ELF-1 (cell line): ENCODE results near the gene TGM5.
"Not testable (repeated sequence)": the region's sequence is repeated elsewhere in the genome, so short reads cannot be mapped to it uniquely, and the experiment has no call there.

Experiments
- DNase-seq: peaks from one replicate; pipeline ENCODE4 v3.0.0-alpha.2; 2016; ENCODE audit warnings: low read depth, low spot score

The TGM5 gene

GRCh38 chr15:43218908-43219706, 47.6 kb downstream of the TGM5 start:
- DNase-seq: peak; percentile 58

- DNase-seq: no peak
Observed at GRCh38 chr15:43215961-43216360, 50.8 kb downstream of the TGM5 start.

- no peak for DNase-seq
Observed at GRCh38 chr15:43214592-43215295, 52.0 kb downstream of the TGM5 start.

GRCh38 chr15:43214169-43214568, 52.6 kb downstream of the TGM5 start:
- DNase-seq: no peak

- DNase-seq: no peak
Observed at GRCh38 chr15:43213466-43213865, 53.3 kb downstream of the TGM5 start.

- no peak for DNase-seq
Observed at GRCh38 chr15:43212951-43213350, 53.8 kb downstream of the TGM5 start.

GRCh38 chr15:43212299-43212698, 54.4 kb downstream of the TGM5 start:
- DNase-seq: no peak

GRCh38 chr15:43211224-43211735, 55.4 kb downstream of the TGM5 start:
- no peak for DNase-seq

GRCh38 chr15:43210807-43211206, 55.9 kb downstream of the TGM5 start:
- no peak for DNase-seq

- no peak for DNase-seq
Observed at GRCh38 chr15:43210172-43210745, 56.5 kb downstream of the TGM5 start.

- DNase-seq: peak; percentile 75
Observed at GRCh38 chr15:43209059-43209824, 57.5 kb downstream of the TGM5 start.

GRCh38 chr15:43208052-43209002, 58.4 kb downstream of the TGM5 start:
- DNase-seq: no peak

- DNase-seq: no peak
Observed at GRCh38 chr15:43207024-43207423, 59.7 kb downstream of the TGM5 start.

- no peak for DNase-seq
Observed at GRCh38 chr15:43206054-43206453, 60.7 kb downstream of the TGM5 start.

GRCh38 chr15:43204016-43204901, 62.5 kb downstream of the TGM5 start:
- DNase-seq: peak; percentile 44

GRCh38 chr15:43199945-43200488, 66.7 kb downstream of the TGM5 start:
- DNase-seq: no peak

GRCh38 chr15:43198992-43199391, 67.7 kb downstream of the TGM5 start:
- DNase-seq: no peak

GRCh38 chr15:43198556-43198955, 68.2 kb downstream of the TGM5 start:
- DNase-seq: not testable (repeated sequence)

GRCh38 chr15:43197773-43198172, 69.0 kb downstream of the TGM5 start:
- DNase-seq: not testable (repeated sequence)
